ENCODE data around the gene RNASEL. TPM values are rescaled to one million over a fixed set of nuclear protein-coding genes. Genes with fewer than 3 reads are reported as not detected.

The RNASEL gene
- 7.0 and 10.0 TPM in 2 replicates for total RNA-seq (2022)
- percentile 56 among the genes with signal in this experiment for Bru-seq, nascent RNA
- percentile 50 among the genes with signal in this experiment for BruChase-seq, experiment 1, labeled RNA remaining after a 6-hour chase
- BruChase-seq, experiment 2, labeled RNA remaining after a 2-hour chase: percentile 64 among the genes with signal in this experiment
- long read RNA-seq, full-length matches to known transcripts: 10 of 19 reads
- long read RNA-seq, partial matches to known transcripts: 6 of 19 reads
- long read RNA-seq, other reads (novel, unspliced or antisense): 3 of 19 reads

DNA sequence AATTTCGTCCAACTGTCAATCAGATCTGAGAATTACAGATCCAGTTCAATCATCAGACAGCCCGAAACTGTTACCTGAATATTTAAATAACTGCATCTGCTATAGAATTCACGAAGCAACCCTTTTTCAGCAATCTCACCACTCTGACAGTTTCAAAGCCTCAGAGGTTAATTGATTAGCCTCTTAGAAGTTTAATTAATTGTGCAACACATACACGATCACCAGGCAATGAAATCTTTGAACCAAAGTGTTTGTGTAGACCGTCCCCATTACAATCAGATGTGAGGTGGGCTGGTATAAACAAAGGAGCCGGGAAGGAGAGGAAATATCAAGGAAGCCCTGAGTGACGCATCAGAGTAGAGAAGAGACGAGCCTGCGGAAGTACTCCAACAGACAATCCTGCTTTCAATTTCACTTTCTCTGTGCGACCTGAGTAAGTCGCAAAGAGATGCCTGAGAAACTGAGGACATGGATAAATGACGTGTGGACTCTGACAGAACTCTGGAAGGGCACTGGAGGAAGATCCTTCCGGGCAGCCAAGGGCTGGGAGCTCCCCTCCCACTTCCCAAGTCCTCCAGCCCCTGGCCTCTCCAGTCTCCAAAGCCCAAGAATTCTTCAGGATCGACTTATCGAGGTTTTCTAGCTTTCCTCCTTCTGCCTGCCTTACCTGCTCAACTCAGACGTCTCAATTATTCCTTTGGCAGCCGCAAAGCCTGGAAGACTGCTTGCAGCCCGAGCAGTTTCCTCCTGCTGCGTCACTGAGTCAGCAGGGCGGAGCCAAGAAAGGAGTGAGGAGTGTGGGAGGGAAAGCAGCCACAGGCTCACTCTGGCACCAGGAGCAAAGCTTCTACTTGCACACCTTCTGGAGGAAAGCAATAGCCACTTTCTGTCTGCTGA, at the start of gene RNASEL:
RNASEL (minus strand) TSS at position 757 of the 897 bp plus-strand sequence. CDS start 2,450 bp downstream, outside the sequence.
- TF ChIP-seq, protein P1, sequence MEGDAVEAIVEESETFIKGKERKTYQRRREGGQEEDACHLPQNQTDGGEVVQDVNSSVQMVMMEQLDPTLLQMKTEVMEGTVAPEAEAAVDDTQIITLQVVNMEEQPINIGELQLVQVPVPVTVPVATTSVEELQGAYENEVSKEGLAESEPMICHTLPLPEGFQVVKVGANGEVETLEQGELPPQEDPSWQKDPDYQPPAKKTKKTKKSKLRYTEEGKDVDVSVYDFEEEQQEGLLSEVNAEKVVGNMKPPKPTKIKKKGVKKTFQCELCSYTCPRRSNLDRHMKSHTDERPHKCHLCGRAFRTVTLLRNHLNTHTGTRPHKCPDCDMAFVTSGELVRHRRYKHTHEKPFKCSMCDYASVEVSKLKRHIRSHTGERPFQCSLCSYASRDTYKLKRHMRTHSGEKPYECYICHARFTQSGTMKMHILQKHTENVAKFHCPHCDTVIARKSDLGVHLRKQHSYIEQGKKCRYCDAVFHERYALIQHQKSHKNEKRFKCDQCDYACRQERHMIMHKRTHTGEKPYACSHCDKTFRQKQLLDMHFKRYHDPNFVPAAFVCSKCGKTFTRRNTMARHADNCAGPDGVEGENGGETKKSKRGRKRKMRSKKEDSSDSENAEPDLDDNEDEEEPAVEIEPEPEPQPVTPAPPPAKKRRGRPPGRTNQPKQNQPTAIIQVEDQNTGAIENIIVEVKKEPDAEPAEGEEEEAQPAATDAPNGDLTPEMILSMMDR (IDR thresholded peaks at IDR 0.05; ENCODE audit: unreplicated experiment): no peak
- Mint-ChIP-seq H3K4me1 (ENCODE audit: low read depth, unreplicated experiment) (no peaks in the 10 kb centered on the region), H3K27ac (ENCODE audit: unreplicated experiment) (peak within 1 kb of the TSS; percentile 95), H3K27me3 (ENCODE audit: unreplicated experiment) (peaks cover 25% of the 10 kb centered on the region), H3K36me3 (ENCODE audit: insufficient read depth, unreplicated experiment) (peaks cover 10% of the 10 kb centered on the region), H3K9me3 (ENCODE audit: low read depth, unreplicated experiment) (no peaks in the 10 kb centered on the region), H3K4me3 (ENCODE audit: low read depth, unreplicated experiment) (peak within 1 kb of the TSS; percentile 90)
- intact Hi-C loops (cut with micrococcal nuclease; ENCODE audit: unreplicated experiment): loop anchor here (2.0 kb wide), 1 partner anchor 142 kb away; no protein-coding TSS in a partner anchor
- peak; percentile 81 for DNase-seq
- TSS peak; percentile 81 for BruUV-seq (replicated peaks)
- CTCF ChIA-PET: interaction anchor here (0.8 to 2.5 kb wide), 4 partner anchors 9 to 198 kb away, joined by 3 to 9 read pairs (median 5); no protein-coding TSS in a partner anchor

DNA sequence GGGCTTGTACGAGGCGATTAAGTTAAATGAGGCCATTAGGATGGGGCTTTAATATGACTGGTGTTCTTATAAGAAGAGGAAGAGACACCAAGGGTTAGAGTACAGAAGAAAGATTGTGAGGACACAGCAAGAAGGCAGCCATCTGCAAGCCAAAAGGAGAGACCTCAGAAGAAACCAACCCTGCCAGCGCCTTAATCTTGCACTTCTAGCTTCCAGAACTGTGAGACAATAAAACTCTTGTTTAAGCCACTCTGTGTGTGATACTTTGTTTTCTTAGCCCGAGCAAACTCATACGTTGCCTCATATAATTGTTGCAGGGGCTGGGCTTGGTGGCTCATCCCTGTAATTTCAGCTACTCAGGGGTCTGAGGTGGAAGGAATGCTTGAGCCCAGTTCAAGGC, 48.7 kb upstream of the RNASEL start:
- CTCF ChIA-PET: no interaction called here
- no peak for DNase-seq
- peaks cover 7% of the 10 kb centered on the region for H3K4me1 Mint-ChIP-seq (ENCODE audit: low read depth, unreplicated experiment)
- H3K36me3 Mint-ChIP-seq (ENCODE audit: insufficient read depth, unreplicated experiment): no peaks in the 10 kb centered on the region
- H3K9me3 Mint-ChIP-seq (ENCODE audit: low read depth, unreplicated experiment): no peaks in the 10 kb centered on the region
- BruUV-seq (replicated peaks): no TSS peak
- peaks cover 27% of the 10 kb centered on the region for H3K27me3 Mint-ChIP-seq (ENCODE audit: unreplicated experiment)
- intact Hi-C loops (cut with micrococcal nuclease; ENCODE audit: unreplicated experiment): no loop called here
- H3K4me3 Mint-ChIP-seq (ENCODE audit: low read depth, unreplicated experiment): no peak overlapping the region
- no peak overlapping the region for H3K27ac Mint-ChIP-seq (ENCODE audit: unreplicated experiment)
- TF ChIP-seq, protein P1 (IDR thresholded peaks at IDR 0.05; ENCODE audit: unreplicated experiment): no peak

DNA sequence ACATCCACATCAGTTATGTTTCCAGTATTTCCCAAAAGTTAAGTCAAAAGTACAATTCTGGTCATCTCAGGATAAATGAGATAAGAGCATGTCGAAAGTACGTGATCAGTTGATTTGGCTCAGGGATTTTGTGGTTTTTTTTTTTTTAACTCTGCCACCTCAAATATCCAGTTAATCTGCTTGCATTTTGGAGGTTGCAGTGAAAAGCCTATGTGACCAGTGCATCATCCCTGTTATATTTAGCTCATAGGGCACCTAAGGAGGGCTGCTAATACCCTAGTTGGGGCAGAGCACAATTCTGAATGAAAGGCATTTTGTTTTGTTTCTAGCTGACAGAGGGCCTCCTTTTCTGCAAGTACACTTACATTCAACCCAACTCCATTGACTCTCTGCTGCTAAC, 46.8 kb upstream of the RNASEL start:
- BruUV-seq (replicated peaks): no TSS peak
- H3K27ac Mint-ChIP-seq (ENCODE audit: unreplicated experiment): no peak overlapping the region
- no peaks in the 10 kb centered on the region for H3K36me3 Mint-ChIP-seq (ENCODE audit: insufficient read depth, unreplicated experiment)
- intact Hi-C loops (cut with micrococcal nuclease; ENCODE audit: unreplicated experiment): no loop called here
- H3K27me3 Mint-ChIP-seq (ENCODE audit: unreplicated experiment): peaks cover 11% of the 10 kb centered on the region
- H3K4me1 Mint-ChIP-seq (ENCODE audit: low read depth, unreplicated experiment): peaks cover 24% of the 10 kb centered on the region
- H3K9me3 Mint-ChIP-seq (ENCODE audit: low read depth, unreplicated experiment): no peaks in the 10 kb centered on the region
- CTCF ChIA-PET: no interaction called here
- no peak for DNase-seq
- no peak overlapping the region for H3K4me3 Mint-ChIP-seq (ENCODE audit: low read depth, unreplicated experiment)
- TF ChIP-seq, protein P1 (IDR thresholded peaks at IDR 0.05; ENCODE audit: unreplicated experiment): no peak

DNA sequence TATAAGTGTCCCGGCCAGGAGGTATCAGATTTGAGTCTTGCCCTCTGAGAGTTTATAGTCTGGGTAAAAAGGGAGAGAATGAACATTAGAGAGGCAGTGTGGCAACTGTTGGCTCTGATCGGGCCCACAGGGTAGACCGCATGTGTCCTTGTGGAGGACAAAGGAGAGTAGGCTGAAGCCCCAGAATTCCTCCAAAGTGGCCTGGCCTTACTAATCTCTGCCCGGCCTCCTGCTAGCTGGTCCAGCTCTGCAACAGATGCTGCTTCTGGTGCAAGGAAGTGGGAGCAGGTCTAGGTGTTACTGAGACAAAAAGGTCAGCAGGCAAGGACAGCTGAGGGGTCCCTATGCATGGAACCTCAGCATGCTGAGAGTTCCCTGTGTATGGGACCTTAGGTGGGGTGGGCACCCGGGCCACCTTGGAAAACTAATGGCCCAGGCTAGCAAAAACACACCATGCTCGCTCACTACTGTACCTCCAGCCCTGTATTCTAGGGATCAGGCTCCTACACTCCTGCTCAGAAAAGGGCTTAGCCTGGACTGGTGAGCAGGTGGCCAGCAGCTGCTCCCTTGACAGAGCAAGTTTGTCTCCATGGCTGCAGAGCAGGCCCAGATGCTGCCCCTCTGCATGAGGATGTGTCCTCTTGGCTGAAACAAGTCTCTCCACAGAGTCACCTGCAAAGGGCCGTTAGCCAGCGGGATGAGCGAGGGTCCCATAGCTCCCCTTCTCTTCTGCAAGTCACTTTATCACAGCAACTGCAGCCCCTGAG, 45.4 kb upstream of the RNASEL start:
- no peaks in the 10 kb centered on the region for H3K36me3 Mint-ChIP-seq (ENCODE audit: insufficient read depth, unreplicated experiment)
- H3K4me1 Mint-ChIP-seq (ENCODE audit: low read depth, unreplicated experiment): peaks cover 38% of the 10 kb centered on the region
- no peak overlapping the region for H3K4me3 Mint-ChIP-seq (ENCODE audit: low read depth, unreplicated experiment)
- H3K27me3 Mint-ChIP-seq (ENCODE audit: unreplicated experiment): peaks cover 9% of the 10 kb centered on the region
- no peak for DNase-seq
- BruUV-seq (replicated peaks): no TSS peak
- CTCF ChIA-PET: no interaction called here
- TF ChIP-seq, protein P1 (IDR thresholded peaks at IDR 0.05; ENCODE audit: unreplicated experiment): no peak
- no peak overlapping the region for H3K27ac Mint-ChIP-seq (ENCODE audit: unreplicated experiment)
- intact Hi-C loops (cut with micrococcal nuclease; ENCODE audit: unreplicated experiment): no loop called here
- H3K9me3 Mint-ChIP-seq (ENCODE audit: low read depth, unreplicated experiment): no peaks in the 10 kb centered on the region
